HG03558 (cell line): ENCODE measurements around the gene SLCO1B3.

Source experiments
- ATAC-seq: cut with Tn5 transposase; IDR thresholded peaks from one replicate; pipeline ENCODE4 v1.9.1; 2021; ENCODE audit warnings: moderate number of reproducible peaks; ENCODE audit not compliant: unreplicated experiment; ENCODE audit errors: extremely low read depth

SLCO1B3 gene

DNA sequence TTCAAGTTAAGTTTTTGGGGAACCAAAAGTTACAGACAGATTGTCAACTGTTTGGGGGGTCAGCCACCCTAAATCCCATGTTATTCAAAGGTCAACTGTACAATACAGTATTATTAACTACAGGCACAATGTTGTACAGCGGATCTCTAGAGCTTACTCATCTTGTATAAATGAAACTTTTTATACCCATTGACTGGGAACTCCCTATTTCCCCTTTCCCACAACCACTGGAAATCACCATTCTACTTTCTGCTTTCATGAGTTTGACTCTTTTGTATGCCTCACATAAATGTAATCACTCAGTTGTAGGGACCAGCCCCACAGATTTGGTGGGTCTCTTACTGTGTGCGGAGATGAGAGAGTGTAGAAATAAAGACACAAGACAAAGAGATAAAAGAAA, 57.8 kb downstream of the SLCO1B3 start:
- no peak for ATAC-seq

DNA sequence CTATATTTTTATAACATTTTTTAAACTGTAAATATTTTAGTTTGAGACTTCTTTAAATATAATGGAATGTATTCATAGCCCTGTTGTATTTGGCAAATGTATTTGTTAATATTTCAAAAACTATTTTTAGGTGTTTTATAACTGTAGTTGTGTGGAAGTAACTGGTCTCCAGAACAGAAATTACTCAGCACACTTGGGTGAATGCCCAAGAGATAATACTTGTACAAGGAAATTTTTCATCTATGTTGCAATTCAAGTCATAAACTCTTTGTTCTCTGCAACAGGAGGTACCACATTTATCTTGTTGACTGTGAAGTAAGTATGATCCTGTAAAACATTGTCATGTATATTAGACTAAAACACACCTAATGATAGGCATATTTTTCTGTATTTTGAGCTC, 72.8 kb downstream of the SLCO1B3 start:
- no peak for ATAC-seq

DNA sequence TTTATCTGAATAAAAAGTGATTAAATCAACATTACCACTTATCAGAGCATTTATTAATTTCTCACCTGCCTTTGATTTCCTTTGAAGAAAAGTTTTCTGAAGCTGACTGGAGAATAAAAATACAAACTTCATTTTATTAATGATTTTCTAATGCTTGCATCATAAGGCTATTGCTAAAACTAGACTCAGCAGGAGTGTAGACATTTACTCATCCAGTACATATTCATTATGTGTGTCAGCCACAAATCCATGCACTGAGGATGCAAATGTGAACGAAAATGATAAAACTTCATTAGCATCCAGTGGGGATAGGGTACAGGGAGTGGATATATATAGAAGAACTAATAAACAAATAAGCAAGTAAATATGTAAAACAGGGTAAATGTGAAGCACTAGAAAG, 74.6 kb downstream of the SLCO1B3 start:
- ATAC-seq, result no peak

DNA sequence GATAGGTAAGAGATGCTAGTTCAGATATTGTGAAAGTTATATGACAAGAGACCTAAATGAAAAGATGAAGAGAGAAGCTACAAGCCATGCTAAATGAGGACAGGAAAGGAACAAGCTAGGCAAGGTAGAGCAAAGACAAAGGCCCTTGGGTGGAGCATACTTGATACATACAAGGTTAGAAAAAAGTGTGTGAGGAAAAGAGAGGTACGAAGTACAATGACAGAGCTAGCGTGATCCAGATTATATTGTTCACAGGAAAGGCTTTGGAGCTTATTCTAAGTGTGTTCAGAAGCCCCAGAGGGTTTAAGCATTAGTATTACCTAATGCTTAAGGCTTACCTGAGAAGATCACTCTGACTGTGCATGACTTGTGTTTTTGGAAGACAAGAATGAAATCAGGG, 75.0 kb downstream of the SLCO1B3 start:
- ATAC-seq, result no peak

DNA sequence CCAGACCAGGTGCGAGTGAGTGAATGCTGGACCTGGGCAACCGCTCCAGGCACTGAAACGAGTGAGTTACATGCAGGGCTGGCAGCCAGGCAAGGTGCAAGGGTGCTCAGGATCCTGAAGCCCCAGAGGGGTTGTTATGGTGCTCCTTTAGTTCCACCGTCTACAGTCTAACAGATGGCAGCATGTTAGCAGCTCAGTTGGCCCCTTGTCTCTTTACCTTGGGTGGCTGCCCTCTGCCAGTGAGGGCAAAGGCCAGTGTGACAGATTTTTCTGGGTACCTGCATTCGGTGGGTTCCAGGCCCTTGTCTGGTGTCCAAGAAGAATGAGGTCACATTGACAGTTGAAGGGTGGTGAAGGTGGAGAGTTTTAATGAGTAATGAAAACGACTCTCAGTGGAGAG, 106.8 kb downstream of the SLCO1B3 start:
- no peak for ATAC-seq

DNA sequence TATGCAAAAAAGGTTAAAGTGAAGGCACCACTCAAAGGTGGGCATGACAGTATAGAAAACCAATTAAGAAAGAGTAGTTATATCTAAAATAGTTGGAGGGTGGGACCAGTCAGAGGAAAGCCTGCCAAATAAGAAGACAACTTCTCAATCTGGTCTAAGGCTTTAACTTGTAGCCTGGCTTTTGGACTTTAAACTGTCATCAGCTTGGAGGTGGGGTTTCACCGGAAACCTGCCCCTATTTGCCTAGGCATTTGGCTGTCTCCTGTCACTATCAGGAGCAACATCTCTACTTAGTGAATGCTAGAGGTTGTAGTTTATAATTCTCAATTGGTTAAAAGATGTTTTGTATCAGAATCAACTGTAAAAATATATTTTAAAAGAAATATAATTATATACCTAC, 107.3 kb downstream of the SLCO1B3 start:
- ATAC-seq, result no peak

DNA sequence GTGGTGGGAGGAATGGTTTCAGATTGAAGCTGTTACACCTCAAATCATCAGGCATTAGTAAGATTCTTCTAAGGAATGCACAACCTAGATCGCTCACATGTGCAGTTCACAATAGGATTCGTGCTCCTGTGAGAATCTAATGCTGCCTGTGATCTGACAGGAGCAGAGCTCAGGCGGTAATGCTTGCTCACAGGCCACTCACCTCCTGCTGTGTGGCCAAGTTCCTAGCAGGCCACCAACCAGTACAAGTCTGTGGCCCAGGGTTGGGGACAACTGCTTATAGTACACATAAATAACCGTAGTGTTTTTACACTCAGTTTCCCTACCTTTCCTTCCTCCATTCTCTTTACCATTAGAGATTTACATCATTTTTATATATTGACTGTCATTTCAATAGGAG, 121.4 kb downstream of the SLCO1B3 start:
- ATAC-seq, result no peak

DNA sequence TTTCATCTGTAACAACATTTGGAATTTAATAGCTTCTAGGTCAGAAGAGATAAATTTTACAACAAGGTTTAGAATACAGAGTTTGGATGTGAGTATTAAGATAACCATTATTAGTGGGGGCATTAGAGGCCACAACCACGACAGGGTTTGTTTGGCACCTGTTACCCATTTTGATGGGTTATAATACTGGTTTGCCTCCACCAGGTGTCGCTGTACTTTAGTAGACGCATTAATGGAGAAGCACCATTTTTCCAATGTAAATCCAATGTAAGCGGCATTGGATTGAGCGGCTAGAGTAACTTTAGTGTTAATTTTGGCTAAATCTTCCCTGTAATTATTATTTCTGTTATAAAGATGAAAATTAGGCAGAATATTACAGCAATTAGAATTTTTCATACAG, 136.2 kb downstream of the SLCO1B3 start:
- ATAC-seq, result no peak

DNA sequence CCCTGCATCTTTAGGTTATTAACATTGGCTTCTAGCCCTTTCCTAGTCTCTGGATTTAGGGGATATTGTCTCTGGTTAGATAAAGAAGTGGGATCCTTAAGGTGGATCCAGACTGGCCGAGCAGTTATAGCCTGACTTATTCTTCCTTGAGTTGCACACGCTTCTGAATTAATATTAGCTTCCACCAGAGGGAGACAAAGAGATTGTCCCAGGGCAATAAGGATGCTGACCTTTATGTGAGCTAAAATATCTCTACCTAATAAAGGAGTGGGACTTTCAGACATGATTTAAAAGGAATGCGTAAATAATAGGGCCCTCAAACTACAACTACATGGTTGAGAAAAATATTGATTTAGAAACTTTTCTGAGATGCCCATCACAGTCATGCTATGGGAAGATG, 139.7 kb downstream of the SLCO1B3 start:
- no peak for ATAC-seq

DNA sequence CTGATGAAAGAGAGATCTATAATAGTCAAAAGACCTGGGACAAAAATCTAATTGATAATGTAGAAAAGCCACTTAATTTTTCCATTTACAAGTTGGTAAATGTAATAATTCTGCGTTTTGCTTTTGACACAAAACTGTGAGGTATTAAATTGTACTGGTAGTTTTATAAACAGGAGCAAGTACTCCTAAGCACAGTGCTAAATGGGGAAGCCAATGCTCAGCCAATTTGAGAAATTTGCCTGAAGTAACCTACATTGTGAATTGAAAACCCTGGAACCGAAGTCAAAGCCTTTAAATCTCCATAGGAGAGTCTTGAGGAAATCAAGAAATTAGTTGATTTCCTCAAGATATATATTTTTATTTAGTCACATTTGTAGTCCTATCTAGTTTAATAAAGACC, 152.8 kb downstream of the SLCO1B3 start:
- no peak for ATAC-seq

DNA sequence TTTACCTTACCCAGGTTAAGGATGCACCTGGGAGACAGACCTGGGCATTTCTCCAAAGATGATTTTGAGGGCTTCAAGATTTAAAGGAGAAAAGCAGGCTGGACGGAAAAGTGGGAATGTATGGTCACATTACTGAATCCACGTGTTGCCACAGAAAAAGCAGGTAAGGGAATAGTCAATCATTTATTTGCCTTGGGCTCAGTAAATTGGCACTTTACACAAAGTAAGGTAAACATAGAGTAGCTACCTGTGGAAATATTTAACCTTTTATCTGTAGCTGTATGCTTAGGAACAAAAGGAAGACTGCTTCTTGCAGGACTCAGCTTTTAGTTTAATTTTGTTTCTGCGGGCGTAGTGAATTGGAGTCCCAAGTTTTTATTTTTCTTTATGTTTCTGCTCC, 153.3 kb downstream of the SLCO1B3 start:
- no peak for ATAC-seq
